Ovary (tissue), 3 donors: ENCODE results near the gene ZNF664.

ENCODE experiments used
- CTCF ChIP-seq, 3 donors: fragments of 450-650 bp in 2 of 3; fragments of 200-600 bp in 1 of 3; IDR thresholded peaks; one replicate each; pipeline versions ENCODE4 v1.5.1 to v1.8.0; 2016 to 2022; ENCODE audit warnings: antibody characterized with exemption in 3 of 3, mild to moderate bottlenecking in 1 of 3
- POLR2A ChIP-seq: fragments of 450-650 bp; IDR thresholded peaks from one replicate; pipeline ENCODE4 v1.6.1; 2017; ENCODE audit warnings: antibody characterized with exemption, mild to moderate bottlenecking, moderate library complexity
- donor health status: DM: no; HTN: no; CAD: no.

DNA sequence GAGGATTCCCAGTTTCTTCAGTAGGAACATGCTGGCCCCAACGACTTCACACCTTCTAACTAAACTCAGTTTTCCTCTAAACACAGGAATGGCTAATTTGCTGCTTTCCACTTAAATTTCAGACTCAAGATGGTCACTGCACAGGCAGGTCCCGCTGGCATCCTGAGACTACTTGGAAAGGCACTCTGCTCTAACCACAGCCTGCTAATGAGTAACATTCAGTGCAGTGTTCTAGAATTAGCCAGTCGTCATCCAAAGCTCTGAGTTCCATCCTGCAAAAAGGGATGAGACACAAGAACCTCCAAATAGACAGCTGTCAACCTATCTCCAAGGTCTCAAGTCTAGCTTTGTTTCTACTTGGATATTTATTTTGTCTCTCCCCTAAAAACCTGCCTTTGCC, 6.4 kb upstream of the ZNF664 start:
- no peak for TF ChIP-seq CTCF (IDR thresholded peaks at IDR 0.05)
- TF ChIP-seq POLR2A = no peak
